NB4 (cell line): ENCODE measurements around the gene SYT2.
A peak's percentile ranks its signal among the peaks of the same experiment; 100 is the strongest.
"Not testable (repeated sequence)": the region's sequence is repeated elsewhere in the genome, so short reads cannot be mapped to it uniquely, and the experiment has no call there.

Experiments
- DNase-seq: peaks from one replicate; pipeline ENCODE4 v3.0.0; 2010; ENCODE audit warnings: low read depth
- H3K4me3 ChIP-seq: one replicate; pipeline ENCODE4 v1.5.1; 2011; ENCODE audit warnings: mild to moderate bottlenecking, low read depth, low read length, moderate library complexity
- MYC ChIP-seq: IDR thresholded peaks from 2 replicates; pipeline ENCODE4 v1.6.1; 2011; ENCODE audit warnings: low read depth, low read length
- POLR2A ChIP-seq: IDR thresholded peaks from 2 replicates; pipeline ENCODE4 v1.6.1; 2011; ENCODE audit warnings: mild to moderate bottlenecking; ENCODE audit not compliant: insufficient read length; ENCODE audit errors: extremely low read depth
- TF ChIP-seq, protein P1 (sequence below): IDR thresholded peaks from one replicate; pipeline ENCODE4 v1.5.1; 2012; ENCODE audit warnings: low read depth, low read length
- TF ChIP-seq, protein P2 (sequence below): IDR thresholded peaks from 2 replicates; pipeline ENCODE4 v1.6.1; 2011; ENCODE audit warnings: low read depth, low read length

The SYT2 gene

DNA sequence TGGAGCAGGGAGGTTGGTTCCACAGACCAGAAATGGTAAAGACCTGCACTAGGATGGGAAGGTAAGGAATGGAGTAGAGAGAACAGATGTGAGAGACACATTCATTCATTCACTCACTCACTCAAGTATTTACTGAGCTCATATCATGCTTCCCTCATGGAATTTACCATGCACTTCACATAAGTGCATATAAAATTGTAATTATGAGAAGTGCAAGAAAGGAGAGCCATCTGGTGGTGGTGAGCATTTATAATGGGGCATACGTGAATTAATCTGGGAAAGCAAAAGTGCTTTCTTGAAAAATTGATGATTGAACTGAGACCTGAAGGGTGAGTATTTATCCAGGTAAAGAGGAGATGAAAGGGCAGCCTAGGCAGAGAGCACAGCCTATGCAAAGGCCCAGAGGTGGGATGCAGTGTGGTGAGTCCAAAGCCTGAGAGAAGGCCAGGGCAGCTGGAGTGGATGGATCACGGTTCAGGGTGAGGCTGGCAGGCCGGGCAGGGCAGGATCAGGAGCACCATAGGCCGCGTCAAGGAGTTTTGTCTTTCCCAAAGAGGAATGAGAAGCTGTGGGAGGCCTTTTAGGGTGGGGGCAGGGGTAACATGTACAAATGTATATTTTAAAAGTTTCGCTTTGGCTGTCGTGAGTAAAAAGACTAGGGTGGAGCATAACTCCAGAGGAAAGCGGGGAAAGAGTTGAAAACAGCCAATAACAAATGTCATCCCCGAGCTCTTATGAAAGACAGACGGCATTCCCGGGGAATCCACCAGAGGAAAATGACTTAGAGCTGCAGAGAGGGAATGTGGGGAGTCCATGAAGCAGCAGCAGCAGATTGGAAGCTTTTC lies 95.7 kb downstream of the SYT2 start:
- TF ChIP-seq, protein P1, sequence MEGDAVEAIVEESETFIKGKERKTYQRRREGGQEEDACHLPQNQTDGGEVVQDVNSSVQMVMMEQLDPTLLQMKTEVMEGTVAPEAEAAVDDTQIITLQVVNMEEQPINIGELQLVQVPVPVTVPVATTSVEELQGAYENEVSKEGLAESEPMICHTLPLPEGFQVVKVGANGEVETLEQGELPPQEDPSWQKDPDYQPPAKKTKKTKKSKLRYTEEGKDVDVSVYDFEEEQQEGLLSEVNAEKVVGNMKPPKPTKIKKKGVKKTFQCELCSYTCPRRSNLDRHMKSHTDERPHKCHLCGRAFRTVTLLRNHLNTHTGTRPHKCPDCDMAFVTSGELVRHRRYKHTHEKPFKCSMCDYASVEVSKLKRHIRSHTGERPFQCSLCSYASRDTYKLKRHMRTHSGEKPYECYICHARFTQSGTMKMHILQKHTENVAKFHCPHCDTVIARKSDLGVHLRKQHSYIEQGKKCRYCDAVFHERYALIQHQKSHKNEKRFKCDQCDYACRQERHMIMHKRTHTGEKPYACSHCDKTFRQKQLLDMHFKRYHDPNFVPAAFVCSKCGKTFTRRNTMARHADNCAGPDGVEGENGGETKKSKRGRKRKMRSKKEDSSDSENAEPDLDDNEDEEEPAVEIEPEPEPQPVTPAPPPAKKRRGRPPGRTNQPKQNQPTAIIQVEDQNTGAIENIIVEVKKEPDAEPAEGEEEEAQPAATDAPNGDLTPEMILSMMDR, result peak; percentile 19
- peak; percentile 38 for DNase-seq

DNA sequence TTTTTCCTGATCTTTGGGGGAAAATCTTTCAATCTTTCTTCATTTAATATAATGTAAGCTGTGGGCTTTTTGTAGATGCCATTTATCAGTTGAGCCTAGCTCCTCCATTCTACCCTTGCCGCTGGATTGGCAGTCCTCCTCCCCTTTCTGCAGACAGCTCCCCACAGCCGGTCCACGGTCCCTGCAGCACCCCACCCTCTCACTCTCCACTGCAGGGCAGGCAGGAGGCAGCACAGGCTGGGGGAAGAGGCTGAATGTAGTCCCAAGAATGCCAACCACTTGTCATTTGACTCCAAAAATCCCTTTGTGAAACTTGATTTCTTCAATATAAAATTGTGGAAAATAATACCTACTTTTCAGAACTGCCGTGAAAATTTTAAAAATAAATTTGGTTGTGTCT lies 96.7 kb downstream of the SYT2 start:
- TF ChIP-seq POLR2A (no peak), MYC (no peak)
- TF ChIP-seq, protein P1, result no peak
- TF ChIP-seq, protein P2, sequence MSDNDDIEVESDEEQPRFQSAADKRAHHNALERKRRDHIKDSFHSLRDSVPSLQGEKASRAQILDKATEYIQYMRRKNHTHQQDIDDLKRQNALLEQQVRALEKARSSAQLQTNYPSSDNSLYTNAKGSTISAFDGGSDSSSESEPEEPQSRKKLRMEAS, result no peak
- no peak overlapping the region for H3K4me3 ChIP-seq
- DNase-seq, result no peak

More for the DNA sequence above, 95.7 kb downstream of the SYT2 start:
- H3K4me3 ChIP-seq, result not testable (repeated sequence)

GRCh38 chr1:202612036-202612435 lies 98.2 kb downstream of the SYT2 start:
- DNase-seq, H3K4me3 ChIP-seq: not testable (repeated sequence)

DNA sequence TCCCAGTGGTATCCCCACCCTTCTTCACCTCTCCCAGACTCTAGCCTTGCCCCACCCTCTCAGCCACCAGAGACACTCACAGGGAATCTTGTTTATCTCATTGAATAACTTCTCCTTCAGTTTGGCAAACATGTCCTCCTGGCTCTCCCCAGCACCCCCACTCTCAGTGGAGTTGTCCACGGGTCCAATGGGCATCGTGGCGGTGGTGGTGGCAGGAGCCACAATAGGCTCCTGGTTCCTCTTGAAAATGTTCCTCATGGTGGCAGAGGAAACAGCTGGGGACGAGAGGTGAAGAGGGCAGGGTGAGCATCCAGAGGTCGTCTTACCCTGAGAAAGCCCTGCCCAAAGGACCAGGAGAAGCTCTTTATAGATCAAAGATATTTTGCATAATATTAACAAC lies 104.7 kb downstream of the SYT2 start:
- TF ChIP-seq, protein P2, result no peak
- TF ChIP-seq MYC (no peak), POLR2A (no peak)
- TF ChIP-seq, protein P1, result no peak
- no peak overlapping the region for H3K4me3 ChIP-seq
- DNase-seq, result no peak

- H3K4me3 ChIP-seq, result no peak overlapping the region
- no peak for TF ChIP-seq POLR2A
- TF ChIP-seq, protein P1, result no peak
- TF ChIP-seq, protein P2, result no peak
- DNase-seq, result no peak
Observed at GRCh38 chr1:202603435-202603834, 106.8 kb downstream of the SYT2 start.

DNA sequence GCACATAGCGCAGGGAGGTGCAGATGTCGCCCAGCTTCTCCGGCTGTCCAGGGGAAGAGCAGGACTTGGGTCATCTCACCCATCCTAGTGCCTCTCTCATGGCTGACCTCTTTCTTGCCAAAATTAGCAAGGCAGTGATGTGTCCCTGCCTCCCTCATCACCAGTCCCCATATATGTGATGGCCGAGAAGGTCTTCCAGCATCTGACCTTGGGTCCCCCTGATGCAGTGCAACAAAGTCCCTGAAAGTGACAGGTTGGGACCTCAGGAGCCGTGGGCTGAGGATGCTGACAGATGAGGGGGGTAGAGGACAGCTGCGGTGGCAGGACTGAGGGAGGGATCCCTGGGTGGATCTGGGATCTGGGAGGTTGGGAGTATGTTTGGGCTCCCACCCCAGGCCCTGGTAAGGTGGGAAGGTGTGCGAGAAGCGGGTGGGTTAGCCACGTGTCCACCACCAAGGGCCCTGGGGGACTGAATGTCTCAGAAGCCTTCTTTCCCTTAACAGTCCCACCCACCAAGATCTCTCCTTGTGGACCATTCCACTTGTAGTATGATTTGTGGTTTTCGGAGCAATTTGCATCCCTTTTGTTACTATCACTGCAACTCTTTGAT lies 109.7 kb downstream of the SYT2 start:
- TF ChIP-seq MYC, result no peak
- no peak for TF ChIP-seq POLR2A
- TF ChIP-seq, protein P2, result no peak
- TF ChIP-seq, protein P1, result no peak
- no peak overlapping the region for H3K4me3 ChIP-seq

More for the DNA sequence above, 109.7 kb downstream of the SYT2 start:
- DNase-seq, result no peak
